GM18508 (cell line): ENCODE measurements around the gene HAP1.
"Not testable (repeated sequence)": the region's sequence is repeated elsewhere in the genome, so short reads cannot be mapped to it uniquely, and the experiment has no call there.

ENCODE experiments used
- ATAC-seq: cut with Tn5 transposase; IDR thresholded peaks from one replicate; pipeline ENCODE4 v1.9.1; 2021; ENCODE audit warnings: moderate number of reproducible peaks; ENCODE audit not compliant: insufficient read depth, unreplicated experiment

HAP1 gene

GRCh38 chr17:41678411-41678906, 56.0 kb downstream of the HAP1 start:
- ATAC-seq = no peak

GRCh38 chr17:41676058-41676419, 58.4 kb downstream of the HAP1 start:
- ATAC-seq = no peak

- not testable (repeated sequence) for ATAC-seq
Measured at GRCh38 chr17:41675157-41676057, 59.0 kb downstream of the HAP1 start.
